ENCODE measurements around the gene RFPL2. TPM values are rescaled to one million over a fixed set of nuclear protein-coding genes. Genes with fewer than 3 reads are reported as not detected.

The RFPL2 gene
- total RNA-seq, 2 donors from 2014 or later: 1.8 to 3.1 TPM

DNA sequence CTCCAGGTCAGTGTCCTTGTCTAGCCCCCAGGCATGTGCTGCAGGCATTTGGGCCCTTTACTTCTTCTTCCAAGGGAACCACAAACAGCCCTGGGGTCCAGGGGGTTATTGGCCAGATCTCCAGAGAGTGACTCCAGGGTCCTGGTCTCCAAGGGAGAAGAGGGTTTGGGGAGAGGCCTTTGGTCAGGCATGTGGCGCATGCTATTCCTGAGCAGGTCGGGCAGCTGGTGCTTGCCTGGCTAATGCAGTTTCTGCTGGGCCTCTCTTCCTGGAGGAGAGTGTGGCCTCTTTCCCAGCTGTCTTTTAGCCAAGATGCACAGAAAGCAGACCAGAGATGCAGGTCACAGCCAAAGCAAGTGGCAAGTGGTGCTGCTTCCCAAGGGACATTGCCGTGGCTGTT lies 3.8 kb upstream of the RFPL2 start:
- 95 to 96% methylated on average over 3 of the region's 3 CpGs for WGBS, 2 experiments (ENCODE audit: insufficient coverage in 1 of 2, insufficient read length in 1 of 2)
- peaks cover 16% of the 10 kb centered on the region for H3K27me3 Mint-ChIP-seq (ENCODE audit: insufficient read depth)

GRCh38 chr22:32207971-32208480 lies 3.2 kb upstream of the RFPL2 start:
- H3K9ac ChIP-seq (ENCODE audit: extremely low read depth, low read length, poor library complexity, severe bottlenecking): no peak overlapping the region
- no peak overlapping the region for H3K4me3 ChIP-seq (ENCODE audit: low read length)
- Mint-ChIP-seq H3K9me3 (no peaks in the 10 kb centered on the region), H3K4me3 (no peak overlapping the region), H3K4me1 (peaks cover 18% of the 10 kb centered on the region), H3K27ac (no peak overlapping the region), H3K27me3 (ENCODE audit: insufficient read depth) (peaks cover 22% of the 10 kb centered on the region), H3K36me3 (ENCODE audit: low read depth) (peaks cover 12% of the 10 kb centered on the region)
- H3K9me3 ChIP-seq (ENCODE audit: control insufficient read depth, low read length): no peaks in the 10 kb centered on the region
- H3K4me1 ChIP-seq (ENCODE audit: control insufficient read depth, insufficient read depth, low read length): peaks cover 8% of the 10 kb centered on the region
- no peak for DNase-seq
- TF ChIP-seq, protein P1, sequence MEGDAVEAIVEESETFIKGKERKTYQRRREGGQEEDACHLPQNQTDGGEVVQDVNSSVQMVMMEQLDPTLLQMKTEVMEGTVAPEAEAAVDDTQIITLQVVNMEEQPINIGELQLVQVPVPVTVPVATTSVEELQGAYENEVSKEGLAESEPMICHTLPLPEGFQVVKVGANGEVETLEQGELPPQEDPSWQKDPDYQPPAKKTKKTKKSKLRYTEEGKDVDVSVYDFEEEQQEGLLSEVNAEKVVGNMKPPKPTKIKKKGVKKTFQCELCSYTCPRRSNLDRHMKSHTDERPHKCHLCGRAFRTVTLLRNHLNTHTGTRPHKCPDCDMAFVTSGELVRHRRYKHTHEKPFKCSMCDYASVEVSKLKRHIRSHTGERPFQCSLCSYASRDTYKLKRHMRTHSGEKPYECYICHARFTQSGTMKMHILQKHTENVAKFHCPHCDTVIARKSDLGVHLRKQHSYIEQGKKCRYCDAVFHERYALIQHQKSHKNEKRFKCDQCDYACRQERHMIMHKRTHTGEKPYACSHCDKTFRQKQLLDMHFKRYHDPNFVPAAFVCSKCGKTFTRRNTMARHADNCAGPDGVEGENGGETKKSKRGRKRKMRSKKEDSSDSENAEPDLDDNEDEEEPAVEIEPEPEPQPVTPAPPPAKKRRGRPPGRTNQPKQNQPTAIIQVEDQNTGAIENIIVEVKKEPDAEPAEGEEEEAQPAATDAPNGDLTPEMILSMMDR (conservative IDR thresholded peaks at IDR 0.05): no peak
- WGBS, 2 experiments (ENCODE audit: insufficient coverage in 1 of 2, insufficient read length in 1 of 2): 87 to 89% methylated on average over 1 to 4 of the region's 4 CpGs
- H3K27me3 ChIP-seq (ENCODE audit: control insufficient read depth, insufficient read depth, low read length, poor library complexity, severe bottlenecking): no peaks in the 10 kb centered on the region
- no peak overlapping the region for H3K27ac ChIP-seq (ENCODE audit: low read depth, low read length)
- peaks cover 47% of the 10 kb centered on the region for H3K36me3 ChIP-seq (ENCODE audit: control insufficient read depth, insufficient read depth, low read length)

More for the DNA sequence above, 3.8 kb upstream of the RFPL2 start:
- no peaks in the 10 kb centered on the region for H3K27me3 ChIP-seq (ENCODE audit: control insufficient read depth, insufficient read depth, low read length, poor library complexity, severe bottlenecking)
- Mint-ChIP-seq H3K4me3 (no peak overlapping the region), H3K4me1 (peaks cover 16% of the 10 kb centered on the region), H3K36me3 (ENCODE audit: low read depth) (peaks cover 12% of the 10 kb centered on the region), H3K9me3 (no peaks in the 10 kb centered on the region), H3K27ac (no peak overlapping the region)
- H3K9ac ChIP-seq (ENCODE audit: extremely low read depth, low read length, poor library complexity, severe bottlenecking): no peak overlapping the region
- peaks cover 47% of the 10 kb centered on the region for H3K36me3 ChIP-seq (ENCODE audit: control insufficient read depth, insufficient read depth, low read length)
- H3K4me1 ChIP-seq (ENCODE audit: control insufficient read depth, insufficient read depth, low read length): peaks cover 4% of the 10 kb centered on the region
- no peak overlapping the region for H3K27ac ChIP-seq (ENCODE audit: low read depth, low read length)
- H3K4me3 ChIP-seq (ENCODE audit: low read length): no peak overlapping the region
- DNase-seq: no peak
- TF ChIP-seq, protein P1 (conservative IDR thresholded peaks at IDR 0.05): no peak
- no peaks in the 10 kb centered on the region for H3K9me3 ChIP-seq (ENCODE audit: control insufficient read depth, low read length)

- Histone ChIP-seq H3K9ac (ENCODE audit: extremely low read depth, low read length, poor library complexity, severe bottlenecking) (no peak overlapping the region), H3K9me3 (ENCODE audit: control insufficient read depth, low read length) (no peaks in the 10 kb centered on the region), H3K4me1 (ENCODE audit: control insufficient read depth, insufficient read depth, low read length) (peaks cover 16% of the 10 kb centered on the region), H3K4me3 (ENCODE audit: low read length) (peak overlapping the region; percentile 85), H3K36me3 (ENCODE audit: control insufficient read depth, insufficient read depth, low read length) (peaks cover 46% of the 10 kb centered on the region), H3K27me3 (ENCODE audit: control insufficient read depth, insufficient read depth, low read length, poor library complexity, severe bottlenecking) (no peaks in the 10 kb centered on the region), H3K27ac (ENCODE audit: low read depth, low read length) (no peak overlapping the region)
- peaks cover 12% of the 10 kb centered on the region for H3K36me3 Mint-ChIP-seq (ENCODE audit: low read depth)
- TF ChIP-seq, protein P1 (conservative IDR thresholded peaks at IDR 0.05): peak; percentile 72
- H3K4me1 Mint-ChIP-seq: peaks cover 22% of the 10 kb centered on the region
- peak; percentile 86 for DNase-seq
- H3K27ac Mint-ChIP-seq: peak overlapping the region; percentile 70
- peak overlapping the region; percentile 79 for H3K4me3 Mint-ChIP-seq
- H3K9me3 Mint-ChIP-seq: no peaks in the 10 kb centered on the region
- WGBS, 2 experiments (ENCODE audit: insufficient coverage in 1 of 2, insufficient read length in 1 of 2): 78 to 82% methylated on average over 13 to 22 of the region's 22 CpGs
- peaks cover 31% of the 10 kb centered on the region for H3K27me3 Mint-ChIP-seq (ENCODE audit: insufficient read depth)
Observed at GRCh38 chr22:32206774-32207758, 2.2 kb upstream of the RFPL2 start.
